Stimulated activated CD4-positive, alpha-beta T cell treated with anti-CD3 and anti-CD28 coated beads, Interleukin-2, amount 100 ng/mL, for 24 hours (primary cell): ENCODE results near the gene ITGB2.

Experiments used
- DNase-seq, 2 donors: peaks; one replicate each; pipeline ENCODE4 v3.0.0-alpha.2; 2020

ITGB2 gene

GRCh38 chr21:44909719-44910118 lies 11.0 kb downstream of the ITGB2 start:
- DNase-seq = no peak

GRCh38 chr21:44908908-44909307 lies 11.8 kb downstream of the ITGB2 start:
- DNase-seq = no peak

- no peak for DNase-seq
Observed at GRCh38 chr21:44907966-44908895, 12.5 kb downstream of the ITGB2 start.

GRCh38 chr21:44907225-44907965 lies 13.3 kb downstream of the ITGB2 start:
- no peak for DNase-seq

GRCh38 chr21:44905728-44906090 lies 15.0 kb downstream of the ITGB2 start:
- DNase-seq = no peak

- no peak for DNase-seq
Observed at GRCh38 chr21:44905016-44905727, 15.5 kb downstream of the ITGB2 start.

GRCh38 chr21:44904141-44904923 lies 16.4 kb downstream of the ITGB2 start:
- DNase-seq = no peak

- DNase-seq = no peak
Observed at GRCh38 chr21:44903689-44904088, 17.0 kb downstream of the ITGB2 start.

GRCh38 chr21:44903050-44903685 lies 17.5 kb downstream of the ITGB2 start:
- DNase-seq = no peak

GRCh38 chr21:44902268-44903049 lies 18.2 kb downstream of the ITGB2 start:
- no peak for DNase-seq

- no peak for DNase-seq
Observed at GRCh38 chr21:44901391-44902074, 19.2 kb downstream of the ITGB2 start.

- no peak for DNase-seq
Observed at GRCh38 chr21:44900559-44901251, 20.0 kb downstream of the ITGB2 start.

GRCh38 chr21:44899768-44900558 lies 20.7 kb downstream of the ITGB2 start:
- DNase-seq = no peak

- no peak for DNase-seq
Observed at GRCh38 chr21:44898851-44899767, 21.6 kb downstream of the ITGB2 start.

GRCh38 chr21:44898011-44898488 lies 22.6 kb downstream of the ITGB2 start:
- DNase-seq = no peak

- DNase-seq = no peak
Observed at GRCh38 chr21:44897326-44898010, 23.2 kb downstream of the ITGB2 start.
